ENCODE results near the gene CEP70. TPM values are rescaled to one million over a fixed set of nuclear protein-coding genes. Genes with fewer than 3 reads are reported as not detected.
A peak's percentile ranks its signal among the peaks of the same experiment; 100 is the strongest.
"Not testable (repeated sequence)": the region's sequence is repeated elsewhere in the genome, so short reads cannot be mapped to it uniquely, and the experiment has no call there.

Gene CEP70
- total and polyA plus RNA-seq, 4 donors, result 14.6 to 49.5 (median 21.5) TPM

DNA sequence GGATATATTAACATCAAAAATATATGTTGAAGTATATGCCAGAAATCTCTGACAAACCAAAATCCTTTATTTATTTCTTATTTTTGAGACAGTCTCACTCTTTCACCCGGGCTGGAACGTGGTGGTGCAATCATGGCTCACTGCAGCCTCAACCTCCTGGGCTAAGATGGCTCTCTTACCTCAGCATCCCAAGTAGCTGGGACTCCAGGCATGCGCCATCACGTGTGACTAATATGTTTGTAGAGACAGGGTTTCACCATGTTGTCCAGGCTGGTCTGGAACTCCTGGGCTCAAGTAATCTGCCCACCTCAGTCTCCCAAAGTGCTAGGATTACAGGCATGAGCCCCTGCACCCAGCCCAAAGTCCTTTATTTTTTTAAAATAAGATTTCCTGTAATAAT, 26.4 kb upstream of the CEP70 start:
- 89 to 90% methylated on average over 4 of the region's 4 CpGs for WGBS, 2 donors
- H3K9me3 ChIP-seq (ENCODE audit: control insufficient read depth, low read length), result no peaks in the 10 kb centered on the region
- ATAC-seq (ENCODE audit: low FRiP score), result no peak
- no peak for DNase-seq
- H3K27me3 ChIP-seq (ENCODE audit: control insufficient read depth in 1 of 2, insufficient read depth in 2 of 2, low read length in 1 of 2), result no peaks in the 10 kb centered on the region
- H3K4me1 ChIP-seq (ENCODE audit: control insufficient read depth in 1 of 2, insufficient read depth in 2 of 2, low read length in 2 of 2), result peaks cover 2 to 3% of the 10 kb centered on the region in 2 donors
- no peak overlapping the region for H3K27ac ChIP-seq (ENCODE audit: low read depth in 1 of 2, low read length in 2 of 2)
- no peak overlapping the region for H3K4me3 ChIP-seq (ENCODE audit: low read length in 2 of 2)
- intact Hi-C loops (cut with DNase I), result no loop called here
- peaks cover 0 to 2% of the 10 kb centered on the region in 2 donors for H3K36me3 ChIP-seq (ENCODE audit: control insufficient read depth in 1 of 2, insufficient read depth in 2 of 2, low read length in 1 of 2)

DNA sequence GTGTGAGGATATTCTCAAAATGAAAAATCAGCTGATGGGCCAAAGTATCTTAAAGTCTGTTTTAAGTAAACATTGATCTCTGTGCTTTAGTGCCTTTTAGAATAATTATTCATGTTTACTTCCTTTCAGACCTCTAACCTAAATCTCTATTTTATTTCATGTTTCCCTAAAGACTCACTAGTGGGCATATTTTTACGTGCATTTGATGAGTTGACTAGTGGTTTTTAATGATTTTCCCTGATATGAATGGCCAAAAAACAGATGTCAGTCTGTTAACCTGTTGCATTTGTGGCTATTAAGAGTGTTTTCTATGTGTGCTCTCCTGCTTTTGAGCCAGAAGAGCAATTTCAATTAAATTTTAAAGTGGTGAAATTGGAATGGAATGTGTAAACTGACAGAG, 21.4 kb upstream of the CEP70 start:
- no peak for ATAC-seq (ENCODE audit: low FRiP score)
- H3K36me3 ChIP-seq (ENCODE audit: control insufficient read depth in 1 of 2, insufficient read depth in 2 of 2, low read length in 1 of 2), result peaks cover 0 to under 1% of the 10 kb centered on the region in 2 donors
- intact Hi-C loops (cut with DNase I), result no loop called here

DNA sequence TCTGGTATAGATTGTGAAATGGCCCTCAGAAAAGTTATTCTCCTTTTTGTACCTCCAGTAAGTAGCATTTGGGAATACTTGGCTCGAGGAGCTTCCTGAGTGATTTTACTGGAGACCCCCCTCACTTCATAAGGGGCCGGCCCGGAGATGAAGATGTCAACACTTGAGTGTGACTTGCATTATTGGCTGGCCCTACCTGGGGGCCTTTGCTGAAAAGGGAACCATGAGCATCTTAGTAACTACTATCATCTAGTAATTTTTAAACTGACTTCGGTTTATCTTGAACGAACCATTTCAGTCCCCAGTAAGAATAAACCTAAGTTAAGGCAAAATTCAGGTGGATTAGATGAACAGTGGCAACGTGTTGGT, 15.8 kb upstream of the CEP70 start:
- intact Hi-C loops (cut with DNase I), result loop anchor here in 1 of 2 donors (5.0 kb wide), 1 partner anchor 307 kb away; no protein-coding TSS in a partner anchor
- WGBS, 2 donors, result 48 to 54% methylated on average over 6 of the region's 6 CpGs
- DNase-seq (no peak), ATAC-seq (ENCODE audit: low FRiP score) (no peak)
- Histone ChIP-seq H3K36me3 (ENCODE audit: control insufficient read depth in 1 of 2, insufficient read depth in 2 of 2, low read length in 1 of 2) (no peaks in the 10 kb centered on the region), H3K4me1 (ENCODE audit: control insufficient read depth in 1 of 2, insufficient read depth in 2 of 2, low read length in 2 of 2) (no peaks in the 10 kb centered on the region), H3K27ac (ENCODE audit: low read depth in 1 of 2, low read length in 2 of 2) (peak overlapping the region; percentile 37 to 97), H3K4me3 (ENCODE audit: low read length in 2 of 2) (peak overlapping the region; percentile 59 to 76), H3K27me3 (ENCODE audit: control insufficient read depth in 1 of 2, insufficient read depth in 2 of 2, low read length in 1 of 2) (no peaks in the 10 kb centered on the region), H3K9me3 (ENCODE audit: control insufficient read depth, low read length) (no peaks in the 10 kb centered on the region)

More for the DNA sequence above, 21.4 kb upstream of the CEP70 start:
- no peak for DNase-seq
- Histone ChIP-seq H3K27me3 (ENCODE audit: control insufficient read depth in 1 of 2, insufficient read depth in 2 of 2, low read length in 1 of 2) (no peaks in the 10 kb centered on the region), H3K4me3 (ENCODE audit: low read length in 2 of 2) (no peak overlapping the region), H3K27ac (ENCODE audit: low read depth in 1 of 2, low read length in 2 of 2) (no peak overlapping the region), H3K4me1 (ENCODE audit: control insufficient read depth in 1 of 2, insufficient read depth in 2 of 2, low read length in 2 of 2) (peaks cover 0 to 3% of the 10 kb centered on the region in 2 donors), H3K9me3 (ENCODE audit: control insufficient read depth, low read length) (no peaks in the 10 kb centered on the region)
- 95 to 96% methylated on average over 1 of the region's 1 CpG for WGBS, 2 donors

DNA sequence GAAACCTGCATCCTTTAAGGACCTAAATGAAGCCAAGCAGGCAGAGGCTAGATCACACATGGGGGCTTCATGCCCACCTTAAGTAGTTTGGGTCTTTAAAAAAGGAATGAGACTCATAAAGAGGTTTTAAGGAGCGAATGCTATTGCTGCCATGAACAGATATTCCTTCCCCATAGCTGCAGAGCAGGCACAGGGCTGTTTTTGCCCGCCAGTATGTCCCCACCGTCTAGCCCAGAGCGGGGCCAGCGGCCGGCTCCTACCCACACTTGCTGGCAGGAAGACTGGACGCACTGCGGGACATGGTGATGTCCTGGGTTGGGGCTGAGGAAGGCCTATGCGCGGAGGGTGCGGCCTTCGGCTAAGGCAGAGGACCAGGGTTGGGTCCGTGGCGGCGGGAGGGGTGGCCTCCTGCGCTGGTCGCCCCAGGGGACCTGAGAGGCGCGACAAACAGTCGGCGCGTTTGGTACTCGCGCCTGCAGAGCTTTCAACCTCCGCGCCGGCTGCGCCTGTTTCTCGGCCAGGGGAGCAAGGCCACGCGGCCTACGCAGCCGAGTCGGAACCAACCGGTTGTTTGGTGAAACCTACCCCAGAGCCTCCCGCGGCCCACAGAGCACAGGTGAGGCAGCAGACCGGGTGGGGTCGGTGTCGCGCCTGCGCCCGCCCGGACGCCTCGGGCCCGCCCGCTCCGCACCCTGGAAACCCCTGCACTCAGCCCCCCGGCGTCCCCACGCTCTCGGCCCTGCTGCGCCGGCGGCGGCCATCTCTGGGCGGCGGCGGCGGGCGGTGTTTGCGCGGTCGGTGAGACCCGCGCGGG, 14.5 kb upstream of the CEP70 start, which contains the start of gene FAIM:
Gene FAIM, plus strand, starts transcription at position 450 of the 814 bp plus-strand sequence. CDS start 10,956 bp downstream, outside the sequence.
- peak; percentile 81 to 90 for DNase-seq
- Histone ChIP-seq H3K27me3 (ENCODE audit: control insufficient read depth in 1 of 2, insufficient read depth in 2 of 2, low read length in 1 of 2) (no peaks in the 10 kb centered on the region), H3K4me1 (ENCODE audit: control insufficient read depth in 1 of 2, insufficient read depth in 2 of 2, low read length in 2 of 2) (no peaks in the 10 kb centered on the region), H3K4me3 (ENCODE audit: low read length in 2 of 2) (peak within 1 kb of the TSS; percentile 59 to 76), H3K36me3 (ENCODE audit: control insufficient read depth in 1 of 2, insufficient read depth in 2 of 2, low read length in 1 of 2) (no peaks in the 10 kb centered on the region), H3K9me3 (ENCODE audit: control insufficient read depth, low read length) (no peaks in the 10 kb centered on the region), H3K27ac (ENCODE audit: low read depth in 1 of 2, low read length in 2 of 2) (peak within 1 kb of the TSS; percentile 78 to 97)
- ATAC-seq (ENCODE audit: low FRiP score), result peak; percentile 85
- intact Hi-C loops (cut with DNase I), result loop anchor here in 1 of 2 donors (5.0 kb wide), 1 partner anchor 309 kb away; no protein-coding TSS in a partner anchor
- 1% methylated on average over 59 to 68 of the region's 68 CpGs for WGBS, 2 donors

DNA sequence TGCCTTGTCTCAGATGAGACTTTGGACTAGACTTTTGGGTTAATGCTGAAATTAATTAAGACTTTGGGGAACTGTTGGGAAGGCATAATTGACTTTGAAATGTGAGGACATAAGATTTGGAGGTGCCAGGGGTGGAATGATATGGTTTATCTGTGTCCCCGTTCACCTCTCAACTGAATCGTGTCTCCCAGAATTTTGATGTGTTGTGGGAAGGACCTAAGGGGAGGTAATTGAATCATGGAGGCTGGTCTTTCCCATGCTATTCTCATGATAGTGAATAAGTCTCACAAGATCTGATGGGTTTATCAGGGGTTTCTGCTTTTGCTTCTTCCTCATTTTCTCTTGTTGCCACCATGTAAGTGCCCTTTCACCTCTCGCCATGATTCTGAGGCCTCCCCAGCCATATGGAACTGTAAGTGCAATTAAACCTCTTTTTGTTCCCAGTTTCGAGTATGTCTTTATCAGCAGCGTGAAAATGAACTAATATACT, 10.1 kb upstream of the CEP70 start:
- 94 to 97% methylated on average over 5 of the region's 5 CpGs for WGBS, 2 donors
- H3K9me3 ChIP-seq (ENCODE audit: control insufficient read depth, low read length); ATAC-seq (ENCODE audit: low FRiP score); H3K4me3 ChIP-seq (ENCODE audit: low read length in 2 of 2); H3K27me3 ChIP-seq (ENCODE audit: control insufficient read depth in 1 of 2, insufficient read depth in 2 of 2, low read length in 1 of 2); intact Hi-C loops (cut with DNase I); DNase-seq; H3K4me1 ChIP-seq (ENCODE audit: control insufficient read depth in 1 of 2, insufficient read depth in 2 of 2, low read length in 2 of 2); H3K36me3 ChIP-seq (ENCODE audit: control insufficient read depth in 1 of 2, insufficient read depth in 2 of 2, low read length in 1 of 2); H3K27ac ChIP-seq (ENCODE audit: low read depth in 1 of 2, low read length in 2 of 2): not testable (repeated sequence)

DNA sequence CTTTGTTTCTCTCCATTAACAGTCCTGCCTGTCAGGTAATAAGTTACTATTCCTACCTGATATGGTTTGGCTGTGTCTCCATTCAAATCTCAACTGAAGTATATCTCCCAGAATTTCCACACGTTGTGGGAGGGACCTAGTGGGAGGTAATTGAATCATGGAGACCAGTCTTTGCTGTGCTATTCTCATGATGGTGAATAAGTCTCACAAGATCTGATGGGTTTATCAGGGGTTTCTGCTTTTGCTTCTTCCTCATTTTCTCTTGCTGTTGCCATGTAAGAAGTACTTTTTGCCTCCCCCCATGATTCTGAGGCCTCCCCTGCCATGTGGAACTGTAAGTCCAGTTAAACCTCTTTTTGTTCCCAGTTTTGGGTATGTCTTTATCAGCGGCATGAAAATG, 7.6 kb upstream of the CEP70 start:
- H3K36me3 ChIP-seq (ENCODE audit: control insufficient read depth in 1 of 2, insufficient read depth in 2 of 2, low read length in 1 of 2); ATAC-seq (ENCODE audit: low FRiP score); intact Hi-C loops (cut with DNase I); H3K4me1 ChIP-seq (ENCODE audit: control insufficient read depth in 1 of 2, insufficient read depth in 2 of 2, low read length in 2 of 2); H3K27me3 ChIP-seq (ENCODE audit: control insufficient read depth in 1 of 2, insufficient read depth in 2 of 2, low read length in 1 of 2); H3K4me3 ChIP-seq (ENCODE audit: low read length in 2 of 2); H3K9me3 ChIP-seq (ENCODE audit: control insufficient read depth, low read length); DNase-seq; H3K27ac ChIP-seq (ENCODE audit: low read depth in 1 of 2, low read length in 2 of 2): not testable (repeated sequence)
- WGBS, 2 donors, result 79 to 80% methylated on average over 2 of the region's 2 CpGs

DNA sequence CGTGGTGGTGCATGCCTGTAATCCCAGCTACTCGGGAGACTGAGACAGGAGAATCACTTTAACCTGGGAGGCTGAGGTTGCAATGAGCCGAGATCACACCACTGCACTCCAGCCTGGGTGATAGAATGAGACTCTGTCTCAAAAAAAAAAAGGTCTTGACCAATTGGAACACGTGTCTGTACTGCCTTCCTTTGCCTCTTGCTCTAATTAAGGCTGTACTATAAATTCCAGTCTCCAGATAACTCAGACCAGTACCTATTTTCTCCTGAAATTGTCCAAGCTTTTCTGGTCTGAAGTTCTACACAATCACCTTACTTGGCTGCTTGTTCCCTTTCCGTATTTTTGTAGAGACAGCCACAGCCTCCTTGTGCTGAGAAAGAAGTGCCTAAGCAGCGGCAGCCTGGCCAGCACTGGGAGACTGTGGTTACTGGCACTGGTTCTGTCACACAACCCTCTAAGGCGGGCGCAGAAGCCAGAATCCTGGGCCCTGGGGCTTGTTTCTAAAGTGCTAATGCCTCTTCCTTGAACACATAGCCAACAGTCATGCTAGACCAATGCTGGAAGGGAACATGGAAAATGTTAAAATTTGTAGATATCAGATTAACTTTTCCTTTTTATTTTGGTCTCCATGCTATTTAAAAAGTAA, 6.2 kb upstream of the CEP70 start:
- H3K36me3 ChIP-seq (ENCODE audit: control insufficient read depth in 1 of 2, insufficient read depth in 2 of 2, low read length in 1 of 2), result no peaks in the 10 kb centered on the region
- DNase-seq (peak in 1 of 2 donors; percentile 66), ATAC-seq (ENCODE audit: low FRiP score) (peak; percentile 50)
- no peaks in the 10 kb centered on the region for H3K9me3 ChIP-seq (ENCODE audit: control insufficient read depth, low read length)
- no peaks in the 10 kb centered on the region for H3K27me3 ChIP-seq (ENCODE audit: control insufficient read depth in 1 of 2, insufficient read depth in 2 of 2, low read length in 1 of 2)
- no peaks in the 10 kb centered on the region for H3K4me1 ChIP-seq (ENCODE audit: control insufficient read depth in 1 of 2, insufficient read depth in 2 of 2, low read length in 2 of 2)
- H3K27ac ChIP-seq (ENCODE audit: low read depth in 1 of 2, low read length in 2 of 2), result peak overlapping the region in 1 of 2 donors; percentile 59
- no peak overlapping the region for H3K4me3 ChIP-seq (ENCODE audit: low read length in 2 of 2)
- intact Hi-C loops (cut with DNase I), result no loop called here
- WGBS, 2 donors, result 41% methylated on average over 8 of the region's 8 CpGs

DNA sequence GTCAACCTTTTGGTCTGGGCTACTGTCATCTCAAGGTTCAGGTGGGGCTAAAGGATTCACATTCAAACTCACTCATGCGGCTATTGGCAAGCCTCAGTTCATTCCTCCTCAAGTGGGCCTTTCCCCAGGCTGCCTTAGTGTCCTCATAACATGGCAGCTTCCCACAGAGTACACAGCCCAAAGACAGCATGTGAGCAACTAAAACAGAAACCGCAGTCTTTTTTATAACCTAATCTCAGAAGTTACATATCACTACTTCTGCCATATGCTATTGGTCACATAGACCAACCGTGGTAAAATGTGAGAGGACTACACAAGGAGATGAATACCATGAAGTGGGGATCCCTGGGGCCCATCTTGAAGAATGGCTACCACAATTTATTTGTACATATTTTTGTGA, 4.5 kb upstream of the CEP70 start:
- WGBS, 2 donors, result 94 to 97% methylated on average over 3 of the region's 3 CpGs
- Histone ChIP-seq H3K27ac (ENCODE audit: low read depth in 1 of 2, low read length in 2 of 2) (no peak overlapping the region), H3K4me1 (ENCODE audit: control insufficient read depth in 1 of 2, insufficient read depth in 2 of 2, low read length in 2 of 2) (no peaks in the 10 kb centered on the region), H3K4me3 (ENCODE audit: low read length in 2 of 2) (no peak overlapping the region), H3K9me3 (ENCODE audit: control insufficient read depth, low read length) (no peaks in the 10 kb centered on the region), H3K36me3 (ENCODE audit: control insufficient read depth in 1 of 2, insufficient read depth in 2 of 2, low read length in 1 of 2) (no peaks in the 10 kb centered on the region), H3K27me3 (ENCODE audit: control insufficient read depth in 1 of 2, insufficient read depth in 2 of 2, low read length in 1 of 2) (no peaks in the 10 kb centered on the region)
- DNase-seq (no peak), ATAC-seq (ENCODE audit: low FRiP score) (no peak)
- intact Hi-C loops (cut with DNase I), result loop anchor here (5.0 to 10.0 kb wide), 4 partner anchors 96 to 319 kb away; partner anchors contain the start of gene MRAS (in 1 of the 2)
